PC-3 (cell line): ENCODE measurements around the gene SORD.

Experiments
- EZH2 ChIP-seq: fragments of 300-600 bp; sonication (generic); IDR thresholded peaks from one replicate; pipeline ENCODE4 v1.6.1; 2017; ENCODE audit warnings: antibody characterized with exemption, mild to moderate bottlenecking, low read length; ENCODE audit not compliant: unreplicated experiment
- TF ChIP-seq, protein P1 (sequence below): fragments of 300-600 bp; sonication (generic); conservative IDR thresholded peaks from 2 replicates; pipeline ENCODE4 v1.5.1; 2017; ENCODE audit warnings: antibody characterized with exemption, low read depth, mild to moderate bottlenecking, low read length

- no peak for TF ChIP-seq EZH2
- TF ChIP-seq, protein P1, sequence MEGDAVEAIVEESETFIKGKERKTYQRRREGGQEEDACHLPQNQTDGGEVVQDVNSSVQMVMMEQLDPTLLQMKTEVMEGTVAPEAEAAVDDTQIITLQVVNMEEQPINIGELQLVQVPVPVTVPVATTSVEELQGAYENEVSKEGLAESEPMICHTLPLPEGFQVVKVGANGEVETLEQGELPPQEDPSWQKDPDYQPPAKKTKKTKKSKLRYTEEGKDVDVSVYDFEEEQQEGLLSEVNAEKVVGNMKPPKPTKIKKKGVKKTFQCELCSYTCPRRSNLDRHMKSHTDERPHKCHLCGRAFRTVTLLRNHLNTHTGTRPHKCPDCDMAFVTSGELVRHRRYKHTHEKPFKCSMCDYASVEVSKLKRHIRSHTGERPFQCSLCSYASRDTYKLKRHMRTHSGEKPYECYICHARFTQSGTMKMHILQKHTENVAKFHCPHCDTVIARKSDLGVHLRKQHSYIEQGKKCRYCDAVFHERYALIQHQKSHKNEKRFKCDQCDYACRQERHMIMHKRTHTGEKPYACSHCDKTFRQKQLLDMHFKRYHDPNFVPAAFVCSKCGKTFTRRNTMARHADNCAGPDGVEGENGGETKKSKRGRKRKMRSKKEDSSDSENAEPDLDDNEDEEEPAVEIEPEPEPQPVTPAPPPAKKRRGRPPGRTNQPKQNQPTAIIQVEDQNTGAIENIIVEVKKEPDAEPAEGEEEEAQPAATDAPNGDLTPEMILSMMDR, result no peak
These were observed 78.8 kb downstream of the SORD start for GRCh38 chr15:45101749-45102148.
